HCT116 (cell line): Measurements from ENCODE around the gene SLC6A2. TPM values are rescaled to one million over a fixed set of nuclear protein-coding genes. Genes with fewer than 3 reads are reported as not detected.

Experiments used
- ATAC-seq: fragments of 200-7000 bp; cut with Tn5 transposase; 2 replicates; pipeline ENCODE4 v1.9.1; 2020; ENCODE audit warnings: mild to moderate bottlenecking, moderate library complexity
- BruUV-seq: library from RNA; stranded (reverse); fragments of 400-500 nt; replicated peaks from 2 replicates; lab custom pipeline; 2021; lab: Mats Ljungman, UMichigan
- CTCF ChIA-PET: fragments of 300-600 bp; sonication (Branson Sonifier 250); formaldehyde crosslinking; loops from one replicate; lab custom pipeline; 2021; ENCODE audit warnings: antibody characterized with exemption; lab: Charles Lee
- POLR2A ChIA-PET: fragments of 300-600, 350-600 bp; sonication (Branson Sonifier 250); formaldehyde crosslinking; loops from one replicate; lab custom pipeline; 2021; ENCODE audit warnings: antibody characterized with exemption; lab: Charles Lee
- RAD21 ChIA-PET, 2 experiments: fragments of 300-600 bp; sonication (Branson Sonifier 250); formaldehyde crosslinking; loops; one replicate each; lab custom pipeline; 2023; ENCODE audit warnings: low total read pairs in 2 of 2; ENCODE audit not compliant: uncharacterized antibody in 2 of 2, unreplicated experiment in 2 of 2, low non-redundant PET in 1 of 2; lab: Charles Lee
- DNase-seq: peaks from one replicate; pipeline ENCODE4 v3.0.0-alpha.2; 2010; ENCODE audit warnings: low read depth, low spot score
- H2AFZ ChIP-seq: fragments of 200-600 bp; shearing (Covaris generic), sonication (generic); 2 replicates; pipeline ENCODE4 v1.6.1; 2017; ENCODE audit warnings: low read depth, mixed run types, mixed read lengths, antibody characterized with exemption, low read length; ENCODE audit not compliant: poor library complexity, severe bottlenecking
- H3K27ac ChIP-seq: 2 replicates; pipeline ENCODE4 v1.5.1; 2012; ENCODE audit warnings: low read depth, low read length
- H3K27me3 ChIP-seq: fragments of 200-600 bp; sonication (generic); 2 replicates; pipeline ENCODE4 v1.6.1; 2016; ENCODE audit warnings: mixed run types, low read length, mixed read lengths; ENCODE audit not compliant: insufficient read depth
- H3K36me3 ChIP-seq, 2 experiments: fragments of 200-500 bp in 1 of 2; fragments of 200-600 bp in 1 of 2; sonication (Bioruptor generic) in 1 of 2; sonication (generic) in 1 of 2; 2 replicates each; pipeline versions ENCODE4 v1.5.1 to v1.6.1; 2014 to 2016; ENCODE audit warnings: low read length in 2 of 2, inconsistent platforms in 1 of 2, mixed read lengths in 1 of 2, mixed run types in 1 of 2; ENCODE audit not compliant: insufficient read depth in 2 of 2, control insufficient read depth in 1 of 2
- H3K4me1 ChIP-seq, 2 experiments: fragments of 200-600 bp in 1 of 2; sonication (generic) in 1 of 2; 2 replicates each; pipeline versions ENCODE4 v1.5.1 to v1.6.1; 2012 to 2017; ENCODE audit warnings: low read length in 2 of 2, inconsistent platforms in 1 of 2, mild to moderate bottlenecking in 1 of 2, mixed read lengths in 1 of 2, mixed run types in 1 of 2, moderate library complexity in 1 of 2; ENCODE audit not compliant: insufficient read depth in 2 of 2, control insufficient read depth in 1 of 2
- H3K4me2 ChIP-seq: fragments of 200-600 bp; sonication (generic); 2 replicates; pipeline ENCODE4 v1.6.1; 2017; ENCODE audit warnings: mixed run types, low read length, mixed read lengths
- H3K4me3 ChIP-seq, 2 experiments: fragments of 200-600 bp in 1 of 2; sonication (generic) in 1 of 2; replicated peaks in 1 of 2; 2 replicates each; pipeline ENCODE4 v1.5.1; 2011 to 2016; ENCODE audit warnings: low read length in 2 of 2, control low read depth in 1 of 2, low read depth in 1 of 2, mild to moderate bottlenecking in 1 of 2, mixed read lengths in 1 of 2, mixed run types in 1 of 2
- H3K79me2 ChIP-seq: fragments of 200-600 bp; sonication (generic); 2 replicates; pipeline ENCODE4 v1.6.1; 2017; ENCODE audit warnings: mild to moderate bottlenecking, mixed run types, low read length, moderate library complexity, mixed read lengths; ENCODE audit not compliant: insufficient read depth
- H3K9ac ChIP-seq: fragments of 200-600 bp; sonication (generic); 2 replicates; pipeline ENCODE4 v1.6.1; 2016; ENCODE audit warnings: low read length, mixed read lengths
- H3K9me2 ChIP-seq: fragments of 200-600 bp; sonication (generic), shearing (Covaris generic); 2 replicates; pipeline ENCODE4 v1.6.1; 2017; ENCODE audit warnings: mixed run types, mild to moderate bottlenecking, moderate library complexity; ENCODE audit not compliant: insufficient read depth
- H3K9me3 ChIP-seq, 2 experiments: fragments of 200-500 bp in 1 of 2; fragments of 200-600 bp in 1 of 2; sonication (Bioruptor generic) in 1 of 2; sonication (generic) in 1 of 2; 2 replicates each; pipeline ENCODE4 v1.6.1; 2014 to 2017; ENCODE audit warnings: low read length in 2 of 2, mixed read lengths in 2 of 2, inconsistent platforms in 1 of 2, low read depth in 1 of 2, mild to moderate bottlenecking in 1 of 2, mixed run types in 1 of 2, moderate library complexity in 1 of 2; ENCODE audit not compliant: control insufficient read depth in 1 of 2, insufficient read depth in 1 of 2
- H4K20me1 ChIP-seq: fragments of 200-600 bp; sonication (generic), shearing (Covaris generic); 2 replicates; pipeline ENCODE4 v1.6.1; 2017; ENCODE audit warnings: mixed run types, mild to moderate bottlenecking, moderate library complexity; ENCODE audit not compliant: insufficient read depth
- CBX3 ChIP-seq: IDR thresholded peaks from 2 replicates; pipeline ENCODE4 v1.6.1; 2012; ENCODE audit warnings: low read depth
- CEBPB ChIP-seq: IDR thresholded peaks from 2 replicates; pipeline ENCODE4 v1.6.1; 2012; ENCODE audit warnings: low read depth
- ELF1 ChIP-seq: IDR thresholded peaks from 2 replicates; pipeline ENCODE4 v1.6.1; 2012; ENCODE audit warnings: low read depth, borderline replicate concordance
- EZH2phosphoT487 ChIP-seq: fragments of 200-600 bp; IDR thresholded peaks from 2 replicates; pipeline ENCODE4 v1.6.1; 2018; ENCODE audit warnings: antibody characterized with exemption, borderline replicate concordance
- FOSL1 ChIP-seq: IDR thresholded peaks from 2 replicates; pipeline ENCODE4 v1.6.1; 2012; ENCODE audit warnings: low read depth
- JUND ChIP-seq: IDR thresholded peaks from 2 replicates; pipeline ENCODE4 v1.6.1; 2012
- MAX ChIP-seq: IDR thresholded peaks from 2 replicates; pipeline ENCODE4 v1.6.1; 2012
- POLR2A ChIP-seq: IDR thresholded peaks from 2 replicates; pipeline ENCODE4 v1.7.0; 2011; ENCODE audit warnings: borderline replicate concordance; ENCODE audit not compliant: insufficient read depth, insufficient read length; ENCODE audit errors: extremely low read depth
- POLR2AphosphoS5 ChIP-seq: IDR thresholded peaks from 2 replicates; pipeline ENCODE4 v1.6.1; 2011; ENCODE audit warnings: mild to moderate bottlenecking, low read depth, low read length, moderate library complexity
- RAD21 ChIP-seq: IDR thresholded peaks from 2 replicates; pipeline ENCODE4 v1.6.1; 2012; ENCODE audit warnings: low read depth, mild to moderate bottlenecking
- REST ChIP-seq: IDR thresholded peaks from 2 replicates; pipeline ENCODE4 v1.6.1; 2012; ENCODE audit warnings: low read depth
- SRF ChIP-seq: IDR thresholded peaks from 2 replicates; pipeline ENCODE4 v1.6.1; 2012; ENCODE audit warnings: low read depth
- TCF7L2 ChIP-seq: IDR thresholded peaks from 2 replicates; pipeline ENCODE4 v1.7.0; 2011; ENCODE audit warnings: borderline replicate concordance, inconsistent platforms; ENCODE audit not compliant: insufficient read depth, insufficient read length; ENCODE audit errors: extremely low read depth
- YY1 ChIP-seq: IDR thresholded peaks from 2 replicates; pipeline ENCODE4 v1.6.1; 2011; ENCODE audit warnings: low read length, low read depth, moderate library complexity, mild to moderate bottlenecking; ENCODE audit not compliant: insufficient replicate concordance; ENCODE audit errors: extremely low read depth
- ZBTB33 ChIP-seq: IDR thresholded peaks from 2 replicates; pipeline ENCODE4 v1.6.1; 2011; ENCODE audit warnings: mild to moderate bottlenecking, low read length, moderate library complexity; ENCODE audit not compliant: insufficient replicate concordance; ENCODE audit errors: extremely low read depth
- ZNF274 ChIP-seq: fragments of 200-500 bp; sonication (Bioruptor generic); IDR thresholded peaks from 2 replicates; pipeline ENCODE4 v1.6.1; 2014; ENCODE audit warnings: mild to moderate bottlenecking, low read depth, low read length, inconsistent platforms
- intact Hi-C: fragments of 100-400 bp; cut with micrococcal nuclease; formaldehyde crosslinking; loops from 2 replicates; pipeline ENCODE4 v1.10.0; 2022
- total RNA-seq: library from RNA; stranded (reverse); gene quantifications from one replicate; pipeline ENCODE4 v1.2.1, GENCODE V29; 2021; ENCODE audit not compliant: unreplicated experiment

The SLC6A2 gene
- total RNA-seq, 1 experiment from 2014 or later: not detected

- H3K36me3 ChIP-seq: no peaks in the 10 kb centered on the region
- H3K79me2 ChIP-seq: no peaks in the 10 kb centered on the region
- DNase-seq: no peak
- ChIA-PET POLR2A (no interaction called here), CTCF (no interaction called here)
- no peak overlapping the region for H3K4me3 ChIP-seq
- no peaks in the 10 kb centered on the region for H3K9me3 ChIP-seq
- TF ChIP-seq YY1 (no peak), TCF7L2 (no peak), EZH2phosphoT487 (no peak), REST (no peak), RAD21 (no peak), ZBTB33 (no peak), POLR2AphosphoS5 (no peak), ZNF274 (no peak), CBX3 (no peak), POLR2A (no peak), JUND (no peak), CEBPB (no peak), FOSL1 (no peak), MAX (no peak), SRF (no peak), ELF1 (no peak)
- TF ChIP-seq, all 23 proteins: peak for 0
- intact Hi-C loops: no loop called here
- Histone ChIP-seq H3K9ac (no peak overlapping the region), H3K4me1 (no peaks in the 10 kb centered on the region), H4K20me1 (no peaks in the 10 kb centered on the region), H2AFZ (no peak overlapping the region), H3K27me3 (peaks cover 35% of the 10 kb centered on the region), H3K27ac (no peak overlapping the region), H3K4me2 (no peak overlapping the region), H3K9me2 (no peaks in the 10 kb centered on the region)
- no peak for ATAC-seq
- BruUV-seq: no TSS peak
- RAD21 ChIA-PET: no interaction called here
These were observed 4.2 kb downstream of the SLC6A2 start for GRCh38 chr16:55660026-55660425.
